Measurements from ENCODE around the gene SNU13. TPM values are rescaled to one million over a fixed set of nuclear protein-coding genes. Genes with fewer than 3 reads are reported as not detected.
"Not testable (repeated sequence)": the region's sequence is repeated elsewhere in the genome, so short reads cannot be mapped to it uniquely, and the experiment has no call there.

SNU13 gene
- total RNA-seq, 3 donors from 2014 or later = 97.9 to 145 (median 127) TPM

DNA sequence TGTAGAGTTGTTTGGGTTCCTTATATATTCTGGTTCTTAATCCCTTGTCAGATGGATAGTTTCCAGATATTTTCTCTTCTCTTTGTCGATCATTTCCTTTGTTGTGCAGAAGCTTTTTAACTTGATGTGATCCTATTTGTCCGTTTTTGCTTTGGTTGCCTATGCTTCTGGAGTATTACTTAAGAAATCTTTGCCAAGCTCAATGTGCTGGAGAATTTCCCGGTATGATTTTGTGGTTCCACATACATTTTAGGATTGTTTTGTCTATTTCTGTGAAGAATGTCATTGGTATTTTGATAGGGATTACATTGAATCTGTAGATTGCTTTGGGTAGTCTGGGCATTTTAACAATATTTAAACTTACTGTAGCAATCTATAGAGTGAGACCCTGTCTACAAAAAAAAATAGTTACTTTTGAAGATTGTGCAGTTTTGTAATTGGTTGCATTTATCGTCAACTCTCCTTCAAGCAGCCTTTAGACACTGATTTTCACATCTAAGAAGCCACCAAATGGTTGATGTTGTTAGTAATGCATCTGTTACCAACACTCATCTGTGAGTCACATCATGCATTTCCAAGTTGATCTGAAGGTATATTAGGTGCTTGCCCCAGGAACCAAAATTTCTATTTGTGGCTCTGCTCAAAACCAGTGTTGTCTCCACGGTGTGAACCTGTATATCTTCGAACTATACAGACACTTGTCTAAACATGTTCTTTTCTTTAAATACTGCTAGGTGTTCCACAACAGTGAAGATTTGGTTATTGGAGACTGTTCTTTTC, 46.1 kb downstream of the SNU13 start:
- TF ChIP-seq POLR2AphosphoS5 (IDR thresholded peaks at IDR 0.05) = no peak
- TF ChIP-seq, protein P1, sequence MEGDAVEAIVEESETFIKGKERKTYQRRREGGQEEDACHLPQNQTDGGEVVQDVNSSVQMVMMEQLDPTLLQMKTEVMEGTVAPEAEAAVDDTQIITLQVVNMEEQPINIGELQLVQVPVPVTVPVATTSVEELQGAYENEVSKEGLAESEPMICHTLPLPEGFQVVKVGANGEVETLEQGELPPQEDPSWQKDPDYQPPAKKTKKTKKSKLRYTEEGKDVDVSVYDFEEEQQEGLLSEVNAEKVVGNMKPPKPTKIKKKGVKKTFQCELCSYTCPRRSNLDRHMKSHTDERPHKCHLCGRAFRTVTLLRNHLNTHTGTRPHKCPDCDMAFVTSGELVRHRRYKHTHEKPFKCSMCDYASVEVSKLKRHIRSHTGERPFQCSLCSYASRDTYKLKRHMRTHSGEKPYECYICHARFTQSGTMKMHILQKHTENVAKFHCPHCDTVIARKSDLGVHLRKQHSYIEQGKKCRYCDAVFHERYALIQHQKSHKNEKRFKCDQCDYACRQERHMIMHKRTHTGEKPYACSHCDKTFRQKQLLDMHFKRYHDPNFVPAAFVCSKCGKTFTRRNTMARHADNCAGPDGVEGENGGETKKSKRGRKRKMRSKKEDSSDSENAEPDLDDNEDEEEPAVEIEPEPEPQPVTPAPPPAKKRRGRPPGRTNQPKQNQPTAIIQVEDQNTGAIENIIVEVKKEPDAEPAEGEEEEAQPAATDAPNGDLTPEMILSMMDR (IDR thresholded peaks at IDR 0.05) = no peak
- no peak for TF ChIP-seq POLR2A (IDR thresholded peaks at IDR 0.05)
- Histone ChIP-seq H3K4me1 (no peaks in the 10 kb centered on the region), H3K27me3 (no peaks in the 10 kb centered on the region), H3K27ac (no peak overlapping the region), H3K36me3 (no peaks in the 10 kb centered on the region), H3K9me3 (no peaks in the 10 kb centered on the region), H3K4me3 (no peak overlapping the region)
- no peak for DNase-seq (ENCODE audit: low spot score in 2 of 2)
- intact Hi-C loops (cut with DNase I; ENCODE audit: low total_unique reads) = no loop called here

DNA sequence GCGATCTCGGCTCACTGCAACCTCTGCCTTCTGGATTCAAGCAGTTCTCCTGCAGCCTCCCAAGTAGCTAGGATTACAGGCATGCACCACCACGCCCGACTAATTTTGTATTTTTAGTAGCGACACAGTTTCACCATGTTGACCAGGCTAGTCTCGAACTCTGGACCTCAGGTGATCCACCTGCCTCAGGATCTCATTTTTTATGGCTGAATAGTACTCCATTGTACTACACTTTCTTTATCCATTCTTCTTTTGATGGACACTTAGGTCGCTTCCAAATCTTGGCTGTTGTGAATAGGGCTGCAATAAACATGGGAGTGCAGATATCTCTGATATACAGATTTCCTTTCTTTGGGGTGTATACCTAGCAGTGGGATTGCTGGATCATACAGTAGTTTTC, 46.8 kb downstream of the SNU13 start:
- no peak for DNase-seq (ENCODE audit: low spot score in 2 of 2)
- TF ChIP-seq POLR2A (IDR thresholded peaks at IDR 0.05) (no peak), POLR2AphosphoS5 (IDR thresholded peaks at IDR 0.05) (no peak)
- TF ChIP-seq, protein P1 (IDR thresholded peaks at IDR 0.05) = no peak
- H3K27me3 ChIP-seq = no peaks in the 10 kb centered on the region
- intact Hi-C loops (cut with DNase I; ENCODE audit: low total_unique reads) = no loop called here
- no peak overlapping the region for H3K27ac ChIP-seq
- H3K4me3 ChIP-seq = no peak overlapping the region
- H3K36me3 ChIP-seq = no peaks in the 10 kb centered on the region
- H3K4me1 ChIP-seq = no peaks in the 10 kb centered on the region
- no peaks in the 10 kb centered on the region for H3K9me3 ChIP-seq

DNA sequence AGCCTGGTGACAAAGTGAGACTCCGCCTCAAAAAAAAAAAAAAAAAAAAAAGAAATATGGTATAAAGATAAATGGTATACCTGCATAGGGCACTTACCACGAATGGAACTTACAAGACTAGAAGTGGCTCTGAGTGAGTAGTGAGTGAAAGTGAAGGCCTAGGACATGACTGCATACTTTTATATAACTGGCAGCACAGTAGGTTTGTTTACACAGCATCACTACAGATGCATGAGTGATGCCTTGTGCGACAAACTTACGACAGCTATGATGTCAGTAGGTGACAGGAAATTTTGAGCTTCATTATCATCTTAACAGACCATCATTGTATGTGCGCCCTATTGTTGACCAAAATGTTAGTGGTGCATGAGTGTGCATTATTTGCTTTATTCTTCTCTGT, 49.9 kb downstream of the SNU13 start:
- no peaks in the 10 kb centered on the region for H3K36me3 ChIP-seq
- no peak overlapping the region for H3K4me3 ChIP-seq
- no peak for DNase-seq (ENCODE audit: low spot score in 2 of 2)
- H3K27me3 ChIP-seq = no peaks in the 10 kb centered on the region
- no peak overlapping the region for H3K27ac ChIP-seq
- intact Hi-C loops (cut with DNase I; ENCODE audit: low total_unique reads) = no loop called here
- TF ChIP-seq POLR2AphosphoS5 (IDR thresholded peaks at IDR 0.05) = no peak
- TF ChIP-seq, protein P1 (IDR thresholded peaks at IDR 0.05) = no peak
- no peak for TF ChIP-seq POLR2A (IDR thresholded peaks at IDR 0.05)
- no peaks in the 10 kb centered on the region for H3K4me1 ChIP-seq
- no peaks in the 10 kb centered on the region for H3K9me3 ChIP-seq

DNA sequence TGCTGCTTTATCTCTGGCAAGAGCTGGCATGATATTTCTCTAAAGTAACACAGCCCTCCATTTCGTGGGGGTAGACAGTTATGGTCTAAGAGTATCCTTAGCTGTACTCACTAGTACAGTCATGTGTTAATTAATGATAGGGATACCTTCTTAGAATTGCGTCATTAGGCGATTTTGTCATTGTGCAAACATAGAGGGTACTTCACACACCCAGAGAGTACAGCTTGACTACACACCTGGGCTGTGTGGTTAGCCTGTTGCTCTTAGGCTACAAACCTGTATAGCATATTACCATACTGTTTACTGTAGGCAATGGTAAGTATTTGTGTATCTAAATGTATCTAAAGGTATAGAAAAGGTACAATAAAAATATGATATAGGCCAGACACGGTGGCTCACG, 50.5 kb downstream of the SNU13 start:
- no peak overlapping the region for H3K27ac ChIP-seq
- TF ChIP-seq, protein P1 (IDR thresholded peaks at IDR 0.05) = no peak
- no peak for TF ChIP-seq POLR2A (IDR thresholded peaks at IDR 0.05)
- H3K27me3 ChIP-seq = no peaks in the 10 kb centered on the region
- no peaks in the 10 kb centered on the region for H3K4me1 ChIP-seq
- no peaks in the 10 kb centered on the region for H3K9me3 ChIP-seq
- no peak for DNase-seq (ENCODE audit: low spot score in 2 of 2)
- intact Hi-C loops (cut with DNase I; ENCODE audit: low total_unique reads) = no loop called here
- H3K4me3 ChIP-seq = no peak overlapping the region
- H3K36me3 ChIP-seq = no peaks in the 10 kb centered on the region

DNA sequence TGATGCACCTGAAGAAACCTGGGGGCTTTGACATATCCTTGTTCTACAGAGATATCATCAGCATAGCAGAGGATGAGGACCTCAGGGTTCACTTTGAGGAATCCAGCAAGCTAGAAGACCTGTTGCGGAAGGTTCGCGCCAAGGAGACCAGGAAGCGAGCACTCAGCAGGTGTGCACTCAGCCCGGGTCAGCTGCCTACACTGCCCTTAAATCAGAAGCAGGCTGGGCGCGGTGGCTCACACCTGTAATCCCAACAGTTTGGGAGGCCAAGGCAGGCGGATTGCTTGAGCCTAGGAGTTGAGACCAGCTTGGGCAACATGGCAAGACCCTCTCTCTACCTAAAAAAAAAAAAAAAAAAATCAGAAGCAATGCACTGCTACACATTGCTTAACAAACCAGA, 51.0 kb downstream of the SNU13 start:
- H3K4me1 ChIP-seq; H3K4me3 ChIP-seq; H3K9me3 ChIP-seq; DNase-seq (ENCODE audit: low spot score in 2 of 2); H3K36me3 ChIP-seq; H3K27me3 ChIP-seq; intact Hi-C loops (cut with DNase I; ENCODE audit: low total_unique reads); H3K27ac ChIP-seq: not testable (repeated sequence)
